Measurements from ENCODE around the gene AUP1.

DNA sequence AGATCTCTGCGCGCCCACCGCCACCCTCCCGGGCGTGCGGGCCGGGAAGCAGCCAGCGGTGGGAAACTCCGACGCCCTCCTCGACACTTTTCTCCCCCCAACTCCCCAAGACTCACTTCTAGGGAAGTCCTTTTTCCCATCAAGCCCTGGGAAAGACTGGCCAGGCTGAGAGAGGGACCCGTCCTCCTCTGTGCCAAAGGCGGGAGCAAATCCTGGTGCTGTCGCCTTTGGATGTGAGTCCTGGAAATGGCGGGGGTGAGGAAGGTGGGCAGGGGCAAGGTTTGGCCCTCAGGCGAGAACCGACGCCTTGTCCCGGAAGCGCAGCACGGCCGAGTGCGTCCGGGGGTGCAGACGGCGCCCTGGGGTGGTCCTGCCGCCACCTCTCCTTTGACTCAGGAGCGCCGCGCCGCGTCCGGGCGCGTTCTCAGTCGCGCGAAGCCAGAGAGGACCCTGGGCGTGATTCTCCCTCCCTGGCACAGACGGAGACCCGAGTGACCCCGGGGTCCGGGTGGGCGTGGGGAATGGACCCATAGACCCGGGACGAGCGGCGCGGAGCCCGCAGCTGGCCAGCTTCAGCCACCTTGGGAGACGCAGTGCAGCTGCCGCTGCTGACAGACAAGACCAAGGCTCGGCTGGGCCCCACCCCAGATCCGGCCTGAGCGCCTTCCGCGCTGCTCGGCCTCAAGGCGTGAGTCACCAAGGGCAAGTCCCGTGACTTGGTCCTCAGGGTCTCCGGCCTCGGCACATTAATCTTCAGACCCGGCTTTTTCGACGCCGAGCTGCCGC is 26.6 kb downstream of the AUP1 start:
- TF ChIP-seq FOXM1 (IDR thresholded peaks at IDR 0.05; ENCODE audit: borderline replicate concordance) (no peak), FOXK2 (IDR thresholded peaks at IDR 0.05) (no peak)
